Globus pallidus (tissue), 1 donor: ENCODE measurements around the gene PRDM15.

Experiments used
- DNase-seq: peaks from one replicate; pipeline ENCODE4 v3.0.0-alpha.2; 2015; ENCODE audit warnings: low spot score

The PRDM15 gene

DNA sequence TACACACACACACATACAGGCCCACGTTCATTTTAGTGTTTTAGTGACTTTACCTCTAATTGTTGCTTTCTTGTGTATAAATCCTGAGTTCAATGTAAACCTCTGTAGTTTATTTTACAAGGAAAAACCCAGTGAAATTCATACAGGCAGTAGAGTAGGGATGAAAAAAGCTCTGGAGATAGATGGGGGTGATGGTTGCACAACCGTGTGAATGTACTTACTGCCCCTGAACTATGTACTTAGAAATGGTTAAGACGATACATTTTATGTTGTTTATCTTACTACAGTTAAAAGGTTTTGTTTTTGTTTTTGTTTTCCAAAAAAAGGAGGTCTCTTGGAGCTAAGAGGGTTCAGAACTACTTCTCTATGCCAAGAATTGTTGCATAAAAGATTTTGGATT is 29.7 kb upstream of the PRDM15 start:
- no peak for DNase-seq

DNA sequence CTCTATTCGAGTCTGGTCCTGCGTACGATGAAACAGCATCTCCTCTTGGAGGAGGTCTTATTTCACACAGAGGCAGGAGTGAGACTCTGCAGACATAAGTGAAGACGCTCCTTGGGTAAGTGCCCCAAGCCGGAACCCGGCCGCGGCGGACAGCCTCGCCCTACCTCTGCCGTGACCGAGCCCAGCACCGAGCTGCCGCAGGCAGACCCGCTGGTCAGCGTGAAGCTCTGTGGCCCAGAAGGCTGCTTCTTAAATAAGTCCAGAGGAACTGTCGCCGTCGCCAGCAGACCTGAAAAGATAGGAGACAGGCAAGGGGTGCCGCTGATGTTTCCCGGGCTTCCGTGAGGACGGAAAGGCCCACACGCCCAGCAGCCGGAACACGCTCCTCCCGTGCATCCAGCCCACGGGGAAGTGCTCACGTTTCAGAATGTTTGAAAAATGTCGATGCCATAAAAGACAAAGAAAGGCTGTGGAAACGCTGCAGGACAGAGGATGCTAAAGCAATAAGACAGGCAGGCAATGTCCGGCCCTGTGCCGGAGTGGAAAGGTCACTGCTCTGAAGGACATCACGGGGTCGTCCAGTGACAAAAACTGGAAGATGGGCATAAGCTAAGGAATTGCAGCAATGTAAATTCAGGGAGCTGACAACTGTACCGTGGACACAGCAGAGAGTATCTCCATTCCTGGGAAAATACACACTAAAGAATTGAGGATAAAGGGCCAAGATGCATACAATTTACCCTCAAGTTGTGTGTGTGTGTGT is 28.5 kb upstream of the PRDM15 start:
- no peak for DNase-seq

DNA sequence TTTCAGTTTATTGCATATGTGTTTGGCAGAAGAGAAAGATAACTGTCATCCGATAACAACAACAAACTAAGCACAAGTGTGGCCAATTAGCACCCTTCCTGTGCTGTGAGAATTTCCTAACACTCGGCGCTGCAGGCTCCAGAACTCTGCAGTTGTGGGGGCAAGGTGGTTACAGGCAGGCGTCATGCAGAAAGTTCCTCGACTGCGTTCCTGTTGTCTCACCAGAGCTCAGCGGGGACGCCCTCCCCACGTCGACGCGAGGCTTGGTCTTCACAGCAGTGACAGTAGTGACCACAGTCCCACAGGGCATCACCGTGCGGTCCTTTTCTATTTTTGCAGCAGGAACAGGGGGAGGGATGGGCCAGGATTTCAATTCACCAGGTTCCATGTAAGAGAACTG is 27.6 kb upstream of the PRDM15 start:
- DNase-seq, result no peak

DNA sequence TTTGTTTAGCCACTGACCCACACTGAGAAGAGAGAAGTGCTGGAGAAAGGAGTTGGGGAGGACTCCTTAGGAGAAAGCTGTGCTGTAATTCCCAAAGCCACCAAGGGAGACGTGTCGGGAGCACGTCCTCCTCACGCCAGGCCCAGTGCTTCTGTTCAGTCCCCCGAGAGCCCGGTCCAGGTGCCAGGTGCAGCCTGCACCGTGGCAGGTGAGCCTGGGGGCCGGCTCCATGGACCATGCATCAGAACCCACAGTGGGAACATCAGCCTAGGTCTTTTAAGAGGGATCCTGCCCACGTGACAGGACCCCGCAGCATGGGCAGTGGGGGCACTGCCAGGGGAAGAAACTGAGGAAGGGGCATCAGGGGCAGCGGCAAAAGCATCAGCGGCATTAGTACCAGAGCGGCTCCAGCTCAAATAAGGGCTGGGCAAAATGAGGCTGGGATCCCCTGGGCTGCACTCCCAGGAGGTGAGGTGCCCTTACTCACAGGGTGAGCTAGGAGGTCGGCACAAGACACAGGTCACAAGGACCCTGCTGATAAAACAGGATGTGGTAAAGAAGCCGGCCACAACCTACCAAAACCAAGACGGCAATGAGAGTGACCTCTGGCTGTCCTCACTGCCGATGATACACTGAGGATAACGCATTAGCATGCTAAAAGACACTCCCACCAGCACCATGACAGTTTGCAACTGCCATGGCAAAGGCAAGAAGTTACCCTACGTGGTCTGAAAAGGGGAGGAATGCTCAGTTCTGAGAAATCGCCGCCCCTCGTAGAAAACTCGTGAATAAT is 24.6 kb upstream of the PRDM15 start:
- no peak for DNase-seq

DNA sequence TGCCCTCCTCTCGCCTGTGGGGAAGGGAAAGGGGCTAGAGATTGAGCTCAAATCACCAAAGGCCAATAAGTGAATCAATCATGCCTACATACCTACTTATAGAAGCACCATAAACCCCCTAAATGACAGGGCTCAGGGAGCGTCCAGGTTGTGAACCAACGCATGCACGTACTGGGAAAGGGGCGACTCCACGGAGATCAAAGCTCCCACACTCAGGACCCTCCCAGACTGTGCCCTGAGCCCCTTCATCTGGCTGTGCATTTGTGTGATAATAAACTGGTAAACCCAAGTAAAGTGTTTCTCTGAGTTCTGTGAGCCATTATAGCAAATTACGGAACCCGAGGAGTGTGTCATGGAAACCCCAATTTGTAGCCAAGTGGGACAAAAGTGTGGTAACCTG is 23.8 kb upstream of the PRDM15 start:
- DNase-seq, result no peak

DNA sequence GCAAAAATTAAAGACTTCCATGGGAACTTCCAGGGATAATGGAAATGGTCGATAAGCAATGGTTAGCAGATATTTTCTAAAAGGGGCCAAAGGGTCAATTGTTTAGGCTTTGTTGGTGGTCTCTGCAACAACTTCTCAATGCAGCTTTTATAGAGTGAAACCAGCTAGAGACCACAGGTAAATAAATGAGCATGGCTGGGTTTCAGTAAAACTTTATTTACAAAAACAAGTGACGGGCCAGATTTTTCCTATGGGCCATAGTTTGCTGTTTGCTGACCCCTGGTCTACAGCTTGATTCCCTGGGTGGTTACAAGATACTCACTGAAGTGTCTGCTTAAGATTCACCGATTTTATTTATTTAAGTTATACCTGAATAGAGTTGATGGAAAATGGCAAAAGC is 22.6 kb upstream of the PRDM15 start:
- no peak for DNase-seq

DNA sequence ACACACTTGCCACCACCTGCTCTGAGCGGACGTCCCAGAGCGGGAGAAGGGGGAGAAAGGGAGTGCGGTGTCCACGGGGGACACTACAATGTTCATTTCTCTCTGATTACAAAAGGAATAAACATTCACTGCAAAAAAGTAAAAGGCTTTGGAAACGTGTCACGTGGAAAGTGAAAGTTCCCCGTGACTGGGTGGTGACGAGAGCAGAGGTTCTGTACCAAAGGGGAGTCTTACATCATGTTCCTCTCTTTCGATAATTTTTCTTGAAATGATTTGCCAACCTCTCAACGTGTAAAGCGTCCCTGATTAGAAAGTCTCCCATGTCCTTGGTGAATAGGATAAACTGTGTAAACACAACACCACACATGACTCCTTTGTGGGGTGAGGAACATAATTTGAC is 22.0 kb upstream of the PRDM15 start:
- no peak for DNase-seq

DNA sequence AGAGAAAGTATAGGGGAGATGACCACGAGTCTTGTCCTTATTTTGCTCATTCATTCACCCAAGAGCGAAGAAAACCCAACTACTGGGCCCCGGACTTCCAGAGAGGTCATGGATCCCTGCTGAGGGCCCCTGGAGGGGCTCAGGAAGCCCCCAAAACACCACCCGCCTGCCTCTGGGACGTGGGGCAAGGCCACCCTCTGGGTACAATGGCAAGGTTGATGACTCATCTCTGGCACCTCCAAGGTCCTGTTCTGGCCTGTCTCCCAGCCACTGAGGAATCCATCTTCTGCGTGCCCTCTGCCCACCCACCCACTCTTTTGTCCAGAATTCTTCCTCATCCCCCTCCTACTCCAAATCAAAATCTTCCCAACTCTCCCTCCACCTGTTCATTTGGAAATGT is 21.3 kb upstream of the PRDM15 start:
- DNase-seq, result no peak

DNA sequence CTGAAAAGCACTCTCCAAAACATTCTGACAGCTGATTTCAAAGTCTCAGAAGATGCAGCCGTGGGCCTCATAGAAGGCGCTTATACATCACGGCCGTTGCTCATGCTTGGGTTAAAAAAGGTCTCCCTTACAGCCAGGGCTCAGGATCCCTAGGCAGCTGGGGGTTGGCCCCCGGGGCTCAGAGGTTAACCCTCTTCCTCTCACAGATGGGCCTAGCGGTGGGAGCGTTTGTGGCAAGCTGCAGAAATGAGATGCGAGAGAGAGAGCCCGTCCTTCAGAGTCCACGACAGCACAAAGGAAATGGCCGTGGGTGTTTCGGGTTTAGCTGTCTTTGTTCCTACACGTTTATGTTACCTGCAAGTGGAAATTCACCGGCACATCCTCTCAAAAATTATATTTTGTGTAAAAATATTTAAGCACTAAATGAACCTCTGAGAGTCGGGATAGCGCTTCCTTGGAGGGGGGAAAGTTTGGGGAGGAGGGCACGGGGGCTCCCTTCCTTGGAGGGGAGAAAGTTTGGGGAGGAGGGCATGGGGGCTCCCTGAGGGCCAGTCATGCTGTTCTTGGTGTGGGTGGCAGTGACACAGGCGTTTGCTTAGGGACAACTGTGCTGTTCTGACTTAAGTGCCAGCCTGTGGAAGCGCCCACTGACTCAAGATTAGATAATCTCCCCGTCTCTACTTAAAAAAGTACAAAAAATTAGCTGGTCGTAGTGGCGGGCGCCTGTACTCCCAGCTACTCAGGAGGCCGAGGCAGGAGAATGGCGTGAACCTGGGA is 20.5 kb upstream of the PRDM15 start:
- no peak for DNase-seq

DNA sequence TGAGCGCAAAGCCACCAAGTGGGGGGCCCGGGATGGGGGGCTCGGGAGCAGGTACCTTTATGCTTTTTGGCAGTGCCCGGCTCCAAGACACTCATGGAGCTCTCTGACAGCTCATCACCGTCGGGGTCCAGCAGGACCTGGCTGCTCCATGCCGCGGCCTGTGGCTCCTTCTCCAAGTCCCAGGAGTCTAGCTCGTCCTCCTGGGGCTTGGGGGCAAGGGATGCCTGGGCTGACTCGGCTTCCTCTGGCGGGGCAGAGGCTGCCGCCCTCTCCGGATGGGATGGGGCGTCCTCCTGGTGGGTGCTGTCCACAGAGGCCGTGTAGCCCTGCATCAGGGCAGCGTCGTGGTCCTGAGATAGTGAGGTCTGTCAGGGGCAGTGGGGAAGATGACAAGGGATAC is 19.9 kb upstream of the PRDM15 start:
- DNase-seq, result no peak

DNA sequence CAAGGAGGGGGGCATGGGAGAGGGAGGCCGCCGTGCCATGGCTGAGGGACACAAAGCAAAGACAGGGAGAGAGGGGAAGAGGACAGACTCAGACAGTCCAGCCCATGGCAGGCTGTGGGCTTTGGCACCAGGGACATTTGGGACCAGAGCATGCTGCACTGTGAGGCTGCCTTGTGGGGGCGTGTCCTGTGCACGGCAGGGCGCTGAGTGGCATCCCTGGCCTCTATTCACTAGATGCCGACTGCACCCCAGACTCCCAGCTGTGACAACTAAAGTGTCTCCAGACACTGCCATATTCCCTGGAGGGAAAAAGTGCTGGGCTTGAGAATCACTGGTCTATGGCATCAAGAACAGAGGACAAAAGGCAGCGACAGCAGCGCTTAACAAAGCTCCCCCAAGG is 18.6 kb upstream of the PRDM15 start:
- no peak for DNase-seq

DNA sequence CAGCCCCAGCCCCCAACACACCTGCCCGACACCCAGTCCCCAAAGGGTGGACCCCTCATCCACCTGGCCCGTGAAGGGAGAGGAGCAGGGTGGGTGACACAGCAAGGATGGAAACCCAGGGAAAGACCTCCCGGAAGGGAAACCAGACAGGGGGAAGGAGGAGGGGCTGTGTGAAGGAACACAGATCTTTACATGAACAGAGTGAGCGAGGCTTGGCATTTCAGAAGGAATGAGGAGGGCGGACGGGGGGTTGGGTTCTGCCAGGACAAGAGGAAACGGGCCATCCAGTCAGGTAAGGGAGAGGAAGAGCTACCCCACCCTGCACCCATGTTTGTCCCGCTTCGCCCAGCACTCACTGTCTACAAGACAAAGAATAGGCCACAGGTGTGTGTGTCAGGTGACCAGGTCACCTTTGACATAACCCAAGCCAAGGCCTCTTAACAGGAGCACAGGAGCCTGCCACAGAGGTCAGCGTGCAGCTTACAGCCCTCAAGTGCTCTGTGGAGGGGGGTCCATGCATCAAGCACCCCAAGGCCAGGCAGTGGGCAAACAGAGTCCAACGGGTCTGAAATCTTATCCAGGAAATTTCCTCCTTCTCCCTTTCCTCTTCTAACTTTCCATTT is 18.0 kb upstream of the PRDM15 start:
- no peak for DNase-seq

DNA sequence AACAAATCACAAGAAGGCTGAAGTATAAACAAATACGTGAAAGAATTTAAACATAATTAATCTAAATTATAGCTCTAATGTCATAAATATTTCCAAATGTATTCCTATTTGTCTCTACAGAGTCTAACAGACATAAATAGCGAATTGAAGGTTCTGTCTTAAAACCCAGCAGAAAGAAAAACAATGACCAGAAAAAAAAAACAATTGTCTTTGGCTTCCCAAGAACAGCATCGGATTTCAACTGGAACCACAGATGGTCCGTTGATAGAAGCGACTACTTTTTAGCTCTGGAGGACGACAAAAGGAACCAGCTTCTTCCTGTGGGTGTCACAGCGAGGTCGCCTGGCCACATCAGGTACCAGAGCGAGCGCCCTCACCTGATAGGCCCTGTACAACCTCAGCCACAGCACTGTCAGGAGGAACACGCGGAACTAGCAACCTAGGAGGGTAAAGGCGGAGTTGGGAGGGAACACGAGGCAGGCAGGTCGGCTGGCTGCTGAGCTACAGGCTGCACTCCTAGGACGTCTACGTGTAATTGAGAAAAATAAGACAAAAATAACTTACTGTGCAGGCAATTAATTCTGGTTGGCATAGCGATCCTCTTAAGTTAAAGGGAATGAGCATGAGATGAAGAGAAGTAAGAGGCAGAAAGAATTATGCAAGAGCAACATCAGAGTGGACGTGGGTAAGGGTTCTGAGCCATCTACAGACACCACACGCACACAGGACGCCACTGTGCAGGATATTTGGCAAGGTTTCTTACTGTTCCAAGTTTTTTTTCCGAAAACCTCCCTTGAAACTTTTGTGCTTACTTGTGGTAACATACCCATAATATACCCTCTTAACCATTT is 16.7 kb upstream of the PRDM15 start:
- DNase-seq, result no peak

DNA sequence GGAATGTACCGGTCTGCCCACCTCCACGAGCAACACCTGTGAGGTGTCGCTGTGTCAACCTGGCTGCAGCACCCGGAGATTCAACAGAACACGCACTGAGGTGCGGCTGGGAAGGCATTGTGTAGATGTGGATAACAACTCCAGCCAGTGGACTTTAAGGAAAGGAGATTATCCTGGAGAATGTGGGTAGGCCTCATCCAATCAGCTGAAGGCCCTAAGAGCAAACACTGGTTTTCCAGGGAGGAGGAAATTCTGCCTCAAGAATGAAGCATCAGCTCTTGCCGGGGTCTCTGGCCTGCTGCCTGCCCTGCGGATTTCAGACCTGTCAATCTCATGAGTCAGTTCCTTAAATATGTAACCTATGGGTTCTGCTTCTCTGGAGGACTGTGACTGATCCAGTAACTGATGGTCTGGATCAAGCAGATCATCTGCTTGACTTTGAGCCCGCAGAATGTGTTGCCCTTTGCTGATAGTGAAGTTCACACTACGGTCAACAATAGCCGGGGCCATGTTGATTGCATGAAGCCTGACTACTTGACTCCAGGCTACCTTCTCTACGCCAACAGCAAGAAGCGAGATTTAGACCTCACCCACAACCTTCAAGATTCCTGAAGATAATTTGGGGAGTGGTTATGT is 15.9 kb upstream of the PRDM15 start:
- DNase-seq, result no peak

DNA sequence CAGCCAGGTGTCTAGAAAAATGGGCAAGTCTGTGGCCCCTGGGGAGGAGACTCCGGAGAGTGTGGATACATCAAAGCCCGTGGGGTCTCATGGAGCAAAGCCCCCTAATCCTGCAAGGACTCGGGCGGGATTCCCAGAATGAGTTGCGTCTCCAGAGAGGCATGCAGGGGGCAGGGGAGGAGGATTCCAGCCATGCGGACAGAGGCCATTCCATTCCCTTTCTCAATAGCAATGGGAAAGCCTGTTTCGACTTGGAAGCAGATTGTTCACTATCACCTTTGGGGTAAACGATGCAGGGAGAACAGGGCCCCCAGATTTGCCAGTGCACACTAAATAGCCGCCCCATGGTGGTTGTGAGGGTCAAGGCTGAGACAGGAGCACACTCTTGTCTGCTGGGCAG is 15.4 kb upstream of the PRDM15 start:
- DNase-seq, result no peak

DNA sequence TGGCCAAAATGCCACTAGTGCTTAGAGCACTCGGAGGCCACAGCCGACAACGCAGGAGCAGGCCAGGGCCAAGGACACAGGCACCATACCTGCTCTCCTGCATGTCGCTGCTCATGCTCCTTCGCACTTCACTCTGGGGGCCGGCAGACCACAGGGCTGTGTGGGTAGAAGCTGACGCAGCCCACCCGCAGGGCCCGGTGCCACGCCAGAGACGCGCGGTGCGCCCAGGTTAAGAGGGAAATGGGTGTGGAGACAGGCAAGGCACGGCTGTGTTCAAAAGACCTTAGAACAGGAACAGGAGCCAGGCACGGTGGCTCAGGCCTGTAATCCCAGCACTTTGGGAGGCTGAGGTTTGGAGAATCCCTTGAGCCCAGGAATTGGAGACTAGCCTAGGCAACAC is 13.6 kb upstream of the PRDM15 start:
- no peak for DNase-seq

DNA sequence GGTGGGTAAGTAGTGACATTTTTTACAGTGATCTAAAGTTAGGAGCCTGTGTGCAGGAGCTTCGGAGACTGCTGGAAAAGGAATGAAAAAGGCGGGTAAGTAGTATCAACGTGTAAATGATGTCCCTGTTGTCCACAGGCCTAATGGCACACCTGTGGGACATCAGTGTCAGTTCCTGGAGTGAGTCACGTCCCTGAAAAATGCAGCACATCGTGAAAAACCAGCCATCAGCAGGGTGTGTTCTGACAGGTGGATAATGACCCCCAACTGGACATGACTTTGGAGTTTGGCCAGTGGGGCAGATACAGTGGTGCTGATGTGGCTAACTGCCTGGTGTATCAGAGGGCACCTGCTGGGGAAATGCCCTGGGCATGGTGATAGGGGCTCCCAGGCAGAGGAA is 12.0 kb upstream of the PRDM15 start:
- no peak for DNase-seq

DNA sequence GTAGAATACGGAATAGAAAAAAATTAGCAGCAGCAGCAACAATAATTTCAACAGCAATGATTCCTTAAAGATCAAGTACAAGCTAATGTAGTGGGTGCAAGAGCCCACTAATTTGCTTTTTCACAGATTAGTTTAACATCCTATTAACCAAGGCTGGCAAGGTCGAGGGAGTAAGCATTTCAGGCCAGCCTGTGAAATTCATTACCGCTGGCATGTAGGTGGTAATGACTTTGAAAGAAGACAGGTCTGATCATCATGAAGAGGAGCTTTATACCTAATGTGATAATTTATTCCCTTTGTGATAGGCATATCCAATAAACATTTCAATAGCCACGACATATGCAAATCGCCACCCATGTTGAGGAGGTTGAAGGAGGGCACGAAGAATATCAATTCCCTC is 11.2 kb upstream of the PRDM15 start:
- no peak for DNase-seq

DNA sequence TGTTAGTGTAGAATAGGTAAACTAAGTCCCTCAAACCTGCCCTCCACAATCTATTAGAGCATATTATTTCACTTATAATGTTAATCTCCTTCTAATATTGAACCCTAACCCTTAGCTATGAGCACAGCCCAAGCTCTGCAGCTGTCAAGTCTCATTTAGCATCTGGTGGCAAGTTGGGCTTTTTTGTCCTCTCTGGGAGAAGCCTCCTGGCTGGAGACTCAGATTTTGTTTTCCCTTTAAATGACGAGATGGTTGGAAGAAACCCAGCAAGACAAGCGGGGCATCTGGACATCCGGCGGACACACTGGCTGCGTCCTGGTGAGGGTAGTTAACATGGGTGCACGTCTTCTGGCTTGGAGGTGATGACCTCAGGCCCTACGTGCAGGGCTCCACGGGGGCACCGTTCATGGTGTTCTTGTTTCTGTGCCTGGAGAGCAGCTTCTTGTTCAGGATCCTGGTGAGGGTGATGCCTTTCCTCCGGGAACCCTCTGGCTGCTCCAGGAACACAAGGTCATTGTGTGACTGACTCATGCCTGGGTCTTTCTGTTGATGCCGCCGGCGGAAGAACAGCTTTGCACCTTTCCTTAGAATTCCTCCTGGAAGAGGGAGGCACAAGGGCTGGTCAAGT is 9.7 kb upstream of the PRDM15 start:
- no peak for DNase-seq

DNA sequence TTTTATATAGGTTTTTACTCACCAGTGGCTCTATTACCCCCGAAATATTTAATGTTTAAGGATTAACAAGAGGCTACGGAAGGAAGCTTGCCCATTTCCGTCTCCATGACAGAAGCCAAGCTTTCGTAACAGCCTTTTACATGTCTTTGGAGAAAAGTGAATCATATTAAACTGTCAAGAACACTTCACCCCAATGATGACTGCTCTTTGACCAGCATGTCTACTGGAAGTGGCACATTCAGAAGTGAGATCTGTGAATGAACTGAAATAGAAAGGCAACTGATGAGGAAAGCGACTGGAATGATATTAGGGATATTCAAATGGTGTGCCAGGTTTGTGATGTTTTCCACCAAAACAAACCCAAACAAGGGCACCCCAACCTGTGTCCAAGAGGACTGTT is 8.5 kb upstream of the PRDM15 start:
- DNase-seq, result no peak

DNA sequence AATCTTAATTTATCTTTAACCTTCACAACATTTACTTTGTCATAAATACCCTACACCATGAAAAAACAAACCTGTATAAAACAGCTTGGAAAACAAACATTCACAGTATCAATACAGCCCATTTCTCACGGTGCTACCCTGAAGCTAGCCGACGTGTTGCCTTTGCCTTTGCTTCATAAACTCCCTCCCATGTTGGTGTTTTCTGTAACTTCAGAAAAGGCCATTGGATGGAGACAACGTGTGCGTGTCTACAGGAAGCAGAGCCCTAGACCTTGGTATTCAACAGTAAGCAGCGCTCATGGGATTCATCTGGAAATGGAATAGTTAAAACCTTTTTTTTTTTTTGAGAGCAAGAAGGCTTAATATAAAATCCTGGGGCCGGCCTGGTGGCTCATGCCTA is 7.2 kb upstream of the PRDM15 start:
- no peak for DNase-seq
